Osteoblast (primary cell): ENCODE data around the gene NVL. TPM values are rescaled to one million over a fixed set of nuclear protein-coding genes. Genes with fewer than 3 reads are reported as not detected.
A peak's percentile ranks its signal among the peaks of the same experiment; 100 is the strongest.

Experiments used
- DNase-seq: peaks from one replicate; pipeline ENCODE4 v3.0.0; 2011; ENCODE audit warnings: low spot score, mixed read lengths; ENCODE audit not compliant: insufficient read length; ENCODE audit errors: missing footprints
- H2AFZ ChIP-seq: 2 replicates; pipeline ENCODE4 v1.6.0; 2011; ENCODE audit warnings: mild to moderate bottlenecking, low read length
- H3K27ac ChIP-seq: 2 replicates; pipeline ENCODE4 v1.5.1; 2011; ENCODE audit warnings: mild to moderate bottlenecking, low read depth, low read length, moderate library complexity
- H3K27me3 ChIP-seq: 2 replicates; pipeline ENCODE4 v1.6.0; 2012; ENCODE audit warnings: mild to moderate bottlenecking, control low read depth, inconsistent platforms, low read length, moderate library complexity; ENCODE audit not compliant: insufficient read depth
- H3K36me3 ChIP-seq: 2 replicates; pipeline ENCODE4 v1.5.1; 2011; ENCODE audit warnings: mild to moderate bottlenecking, low read length, control low read depth, moderate library complexity; ENCODE audit not compliant: insufficient read depth
- H3K4me1 ChIP-seq: 2 replicates; pipeline ENCODE4 v1.5.1; 2011; ENCODE audit warnings: mild to moderate bottlenecking, low read length, control low read depth, moderate library complexity; ENCODE audit not compliant: insufficient read depth
- H3K4me2 ChIP-seq: 2 replicates; pipeline ENCODE4 v1.6.0; 2011; ENCODE audit warnings: mild to moderate bottlenecking, low read length; ENCODE audit not compliant: insufficient read depth
- H3K4me3 ChIP-seq: fragments of 200-600 bp; sonication (generic); 3 replicates; pipeline ENCODE4 v1.5.1; 2012; ENCODE audit warnings: mild to moderate bottlenecking, low read length, inconsistent platforms; ENCODE audit not compliant: insufficient read depth
- H3K79me2 ChIP-seq: 2 replicates; pipeline ENCODE4 v1.6.0; 2012; ENCODE audit warnings: mild to moderate bottlenecking, low read length, control low read depth, inconsistent platforms; ENCODE audit not compliant: insufficient read depth
- H3K9me3 ChIP-seq: 2 replicates; pipeline ENCODE4 v1.5.1; 2011; ENCODE audit warnings: low read depth, low read length, control low read depth
- H4K20me1 ChIP-seq: 2 replicates; pipeline ENCODE4 v1.6.0; 2012; ENCODE audit warnings: mild to moderate bottlenecking, low read length, control low read depth; ENCODE audit not compliant: insufficient read depth
- CTCF ChIP-seq: IDR thresholded peaks from 2 replicates; pipeline ENCODE4 v1.5.1; 2011; ENCODE audit warnings: mild to moderate bottlenecking, low read depth, low read length, moderate library complexity; ENCODE audit errors: extremely low read depth
- total RNA-seq: library from RNA; depleted of rRNA; stranded (reverse); fragments of >200 nt; gene quantifications from 2 replicates; pipeline ENCODE4 v1.2.3, GENCODE V29; 2012

NVL gene
- total RNA-seq, 1 donor, result 20.6 TPM

- H4K20me1 ChIP-seq, result no peaks in the 10 kb centered on the region
- H3K27ac ChIP-seq, result peak overlapping the region; percentile 93
- TF ChIP-seq CTCF, result no peak
- H3K4me1 ChIP-seq, result peaks cover 30% of the 10 kb centered on the region
- H2AFZ ChIP-seq, result peak overlapping the region; percentile 83
- peak overlapping the region; percentile 60 for H3K4me3 ChIP-seq
- no peaks in the 10 kb centered on the region for H3K36me3 ChIP-seq
- peak; percentile 71 for DNase-seq
- no peaks in the 10 kb centered on the region for H3K27me3 ChIP-seq
- no peaks in the 10 kb centered on the region for H3K79me2 ChIP-seq
- H3K4me2 ChIP-seq, result peak overlapping the region; percentile 74
- no peaks in the 10 kb centered on the region for H3K9me3 ChIP-seq
These were observed 124.5 kb downstream of the NVL start for GRCh38 chr1:224205438-224205840.

- Histone ChIP-seq H2AFZ (peak overlapping the region; percentile 17), H3K27ac (peak overlapping the region; percentile 55)
- DNase-seq, result peak; percentile 89
These were observed 126.5 kb downstream of the NVL start for GRCh38 chr1:224203243-224204016.

GRCh38 chr1:224201853-224202252, 128.1 kb downstream of the NVL start:
- H3K9me3 ChIP-seq, result no peaks in the 10 kb centered on the region
- no peaks in the 10 kb centered on the region for H4K20me1 ChIP-seq
- no peak for DNase-seq
- no peak overlapping the region for H3K4me2 ChIP-seq
- no peak overlapping the region for H3K4me3 ChIP-seq
- H3K79me2 ChIP-seq, result no peaks in the 10 kb centered on the region
- H3K27ac ChIP-seq, result no peak overlapping the region
- no peaks in the 10 kb centered on the region for H3K36me3 ChIP-seq
- no peak overlapping the region for H2AFZ ChIP-seq
- peaks cover 30% of the 10 kb centered on the region for H3K4me1 ChIP-seq
- H3K27me3 ChIP-seq, result no peaks in the 10 kb centered on the region
- TF ChIP-seq CTCF, result no peak

More at GRCh38 chr1:224203243-224204016, 126.5 kb downstream of the NVL start:
- Histone ChIP-seq H3K4me1 (peaks cover 30% of the 10 kb centered on the region), H3K4me2 (peak overlapping the region; percentile 41), H3K9me3 (no peaks in the 10 kb centered on the region), H3K79me2 (no peaks in the 10 kb centered on the region), H4K20me1 (no peaks in the 10 kb centered on the region), H3K27me3 (no peaks in the 10 kb centered on the region), H3K4me3 (no peak overlapping the region), H3K36me3 (no peaks in the 10 kb centered on the region)
- TF ChIP-seq CTCF, result no peak

- H3K36me3 ChIP-seq, result no peaks in the 10 kb centered on the region
- DNase-seq, result no peak
- peaks cover 30% of the 10 kb centered on the region for H3K4me1 ChIP-seq
- no peak overlapping the region for H2AFZ ChIP-seq
- H3K4me3 ChIP-seq, result no peak overlapping the region
- H3K27me3 ChIP-seq, result no peaks in the 10 kb centered on the region
- H3K4me2 ChIP-seq, result no peak overlapping the region
- H4K20me1 ChIP-seq, result no peaks in the 10 kb centered on the region
- H3K27ac ChIP-seq, result no peak overlapping the region
- no peak for TF ChIP-seq CTCF
- no peaks in the 10 kb centered on the region for H3K79me2 ChIP-seq
- no peaks in the 10 kb centered on the region for H3K9me3 ChIP-seq
These were observed 128.6 kb downstream of the NVL start for GRCh38 chr1:224201383-224201782.
